HepG2 (cell line): ENCODE data around the gene ZBTB34. TPM values are rescaled to one million over a fixed set of nuclear protein-coding genes. Genes with fewer than 3 reads are reported as not detected.

Source experiments
- AGO1 ChIP-seq: fragments of 200-400 bp; formaldehyde crosslinking; IDR thresholded peaks from 2 replicates; pipeline ENCODE4 v1.6.1; 2017; ENCODE audit warnings: mild to moderate bottlenecking, low read depth, low read length, moderate library complexity; ENCODE audit not compliant: poor library complexity, severe bottlenecking
- ARNTL ChIP-seq: sonication (generic); formaldehyde crosslinking; IDR thresholded peaks from 2 replicates; pipeline ENCODE4 v1.4.0; 2020; ENCODE audit warnings: mild to moderate bottlenecking, missing genetic modification reagents
- BORCS8-MEF2B ChIP-seq: sonication (generic); formaldehyde crosslinking; IDR thresholded peaks from 2 replicates; pipeline ENCODE4 v1.8.0; 2022; ENCODE audit warnings: mild to moderate bottlenecking, missing genetic modification reagents
- EHMT2 ChIP-seq: fragments of 200-600 bp; sonication (generic); IDR thresholded peaks from 2 replicates; pipeline ENCODE4 v1.7.0; 2017; ENCODE audit warnings: antibody characterized with exemption, low read depth, low read length, borderline replicate concordance
- FOSL2 ChIP-seq: sonication (generic); formaldehyde crosslinking; IDR thresholded peaks from 2 replicates; pipeline ENCODE4 v1.4.0; 2020; ENCODE audit warnings: missing genetic modification reagents
- FOXJ3 ChIP-seq: sonication (generic); formaldehyde crosslinking; IDR thresholded peaks from 2 replicates; pipeline ENCODE4 v1.4.0; 2020; ENCODE audit warnings: missing genetic modification reagents, mild to moderate bottlenecking, borderline replicate concordance
- HMGXB4 ChIP-seq, 2 experiments: sonication (generic) in 1 of 2; formaldehyde crosslinking in 1 of 2; IDR thresholded peaks; 2 replicates each; pipeline versions ENCODE4 v1.4.0 to v1.6.1; 2018 to 2020; ENCODE audit warnings: missing genetic modification reagents in 2 of 2, borderline replicate concordance in 1 of 2, low read depth in 1 of 2, mild to moderate bottlenecking in 1 of 2, missing biosample characterization in 1 of 2
- POLR2AphosphoS2 ChIP-seq: IDR thresholded peaks from 2 replicates; pipeline ENCODE4 v1.6.1; 2011; ENCODE audit warnings: low read depth, low read length, improper control_type of control experiment
- REL ChIP-seq: sonication (generic); formaldehyde crosslinking; conservative IDR thresholded peaks from 2 replicates; pipeline ENCODE4 v1.8.0; 2022; ENCODE audit warnings: mild to moderate bottlenecking, missing genetic modification reagents, moderate library complexity
- SPEN ChIP-seq: sonication (generic); formaldehyde crosslinking; IDR thresholded peaks from 2 replicates; pipeline ENCODE4 v1.5.1; 2020; ENCODE audit warnings: low read depth, mild to moderate bottlenecking, missing genetic modification reagents
- ZC3H4 ChIP-seq: sonication (generic); formaldehyde crosslinking; IDR thresholded peaks from 2 replicates; pipeline ENCODE4 v1.4.0; 2020; ENCODE audit warnings: missing genetic modification reagents, borderline replicate concordance
- ZMAT5 ChIP-seq: sonication (generic); formaldehyde crosslinking; IDR thresholded peaks from 2 replicates; pipeline ENCODE4 v1.5.0; 2020; ENCODE audit warnings: mild to moderate bottlenecking, low read depth, missing genetic modification reagents, borderline replicate concordance
- ZNF30 ChIP-seq: sonication (generic); formaldehyde crosslinking; IDR thresholded peaks from 2 replicates; pipeline ENCODE4 v1.5.0; 2020; ENCODE audit warnings: mild to moderate bottlenecking, missing genetic modification reagents
- ZNF501 ChIP-seq: sonication (generic); formaldehyde crosslinking; IDR thresholded peaks from 2 replicates; pipeline ENCODE4 v1.5.1; 2020; ENCODE audit warnings: mild to moderate bottlenecking, moderate library complexity, missing genetic modification reagents
- ZNF558 ChIP-seq: sonication (generic); formaldehyde crosslinking; IDR thresholded peaks from 2 replicates; pipeline ENCODE4 v1.9.0; 2022; ENCODE audit warnings: mild to moderate bottlenecking, missing genetic modification reagents, borderline replicate concordance
- polyA plus RNA-seq, 8 experiments: library from polyadenylated mRNA; depleted of rRNA in 3 of 8; stranded (reverse) in 7 of 8; unstranded in 1 of 8; fragments of >200 nt; fragmentation: Illumina TruSeq in 4 of 8; extraction: Trizol in 4 of 8; gene quantifications; 2 replicates each; pipeline versions ENCODE4 v1.2.1 to v1.2.3, GENCODE V29; 2011 to 2016; ENCODE audit warnings: low read depth in 4 of 8, missing spikeins in 1 of 8, mixed read lengths in 1 of 8; ENCODE audit not compliant: insufficient read depth in 1 of 8
- total RNA-seq, 5 experiments: library from RNA; depleted of rRNA; stranded (reverse); fragments of >200 nt; fragmentation: Illumina TruSeq; extraction: Trizol; gene quantifications; 2 replicates each; pipeline ENCODE4 v1.2.3, GENCODE V29; 2016; ENCODE audit warnings: low read depth in 1 of 5
- TF ChIP-seq, protein P1 (sequence below): sonication (generic); formaldehyde crosslinking; IDR thresholded peaks from 2 replicates; pipeline ENCODE4 v1.4.0; 2020; ENCODE audit warnings: missing genetic modification reagents
- TF ChIP-seq, protein P2 (sequence below): IDR thresholded peaks from 2 replicates; pipeline ENCODE4 v1.6.1; 2016; ENCODE audit warnings: low read depth, control low read depth
- TF ChIP-seq, protein P3 (sequence below): sonication (generic); formaldehyde crosslinking; IDR thresholded peaks from 2 replicates; pipeline ENCODE4 v1.4.0; 2020; ENCODE audit warnings: missing genetic modification reagents, borderline replicate concordance
- TF ChIP-seq, protein P4 (sequence below): sonication (generic); formaldehyde crosslinking; IDR thresholded peaks from 2 replicates; pipeline ENCODE4 v1.5.0; 2020; ENCODE audit warnings: mild to moderate bottlenecking, missing genetic modification reagents

The ZBTB34 gene
- total and polyA plus RNA-seq, 2 of the 13 experiments (the other 11 are each of a cell fraction or from before 2014, with no cell fraction given) = 5.9 to 8.7 TPM

- TF ChIP-seq, protein P1, sequence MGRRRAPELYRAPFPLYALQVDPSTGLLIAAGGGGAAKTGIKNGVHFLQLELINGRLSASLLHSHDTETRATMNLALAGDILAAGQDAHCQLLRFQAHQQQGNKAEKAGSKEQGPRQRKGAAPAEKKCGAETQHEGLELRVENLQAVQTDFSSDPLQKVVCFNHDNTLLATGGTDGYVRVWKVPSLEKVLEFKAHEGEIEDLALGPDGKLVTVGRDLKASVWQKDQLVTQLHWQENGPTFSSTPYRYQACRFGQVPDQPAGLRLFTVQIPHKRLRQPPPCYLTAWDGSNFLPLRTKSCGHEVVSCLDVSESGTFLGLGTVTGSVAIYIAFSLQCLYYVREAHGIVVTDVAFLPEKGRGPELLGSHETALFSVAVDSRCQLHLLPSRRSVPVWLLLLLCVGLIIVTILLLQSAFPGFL = no peak
- TF ChIP-seq BORCS8-MEF2B (CRISPR knock-in tag) (no peak), ZNF558 (CRISPR knock-in tag) (no peak), FOXJ3 (CRISPR knock-in tag) (no peak), ZMAT5 (CRISPR knock-in tag) (no peak), POLR2AphosphoS2 (no peak), EHMT2 (no peak), ZC3H4 (CRISPR knock-in tag) (no peak), AGO1 (no peak), SPEN (no peak; the same call in 1 of the 2 replicates), FOSL2 (CRISPR knock-in tag) (no peak), HMGXB4 (CRISPR knock-in tag; IDR thresholded peaks at IDR 0.05; ENCODE audit: borderline replicate concordance in 1 of 2, low read depth in 1 of 2) (no peak), ZNF501 (no peak), ZNF30 (CRISPR knock-in tag) (no peak), REL (CRISPR knock-in tag) (no peak), ARNTL (CRISPR knock-in tag) (no peak)
- TF ChIP-seq, protein P2, sequence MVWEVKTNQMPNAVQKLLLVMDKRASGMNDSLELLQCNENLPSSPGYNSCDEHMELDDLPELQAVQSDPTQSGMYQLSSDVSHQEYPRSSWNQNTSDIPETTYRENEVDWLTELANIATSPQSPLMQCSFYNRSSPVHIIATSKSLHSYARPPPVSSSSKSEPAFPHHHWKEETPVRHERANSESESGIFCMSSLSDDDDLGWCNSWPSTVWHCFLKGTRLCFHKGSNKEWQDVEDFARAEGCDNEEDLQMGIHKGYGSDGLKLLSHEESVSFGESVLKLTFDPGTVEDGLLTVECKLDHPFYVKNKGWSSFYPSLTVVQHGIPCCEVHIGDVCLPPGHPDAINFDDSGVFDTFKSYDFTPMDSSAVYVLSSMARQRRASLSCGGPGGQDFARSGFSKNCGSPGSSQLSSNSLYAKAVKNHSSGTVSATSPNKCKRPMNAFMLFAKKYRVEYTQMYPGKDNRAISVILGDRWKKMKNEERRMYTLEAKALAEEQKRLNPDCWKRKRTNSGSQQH = no peak
- TF ChIP-seq, protein P3, sequence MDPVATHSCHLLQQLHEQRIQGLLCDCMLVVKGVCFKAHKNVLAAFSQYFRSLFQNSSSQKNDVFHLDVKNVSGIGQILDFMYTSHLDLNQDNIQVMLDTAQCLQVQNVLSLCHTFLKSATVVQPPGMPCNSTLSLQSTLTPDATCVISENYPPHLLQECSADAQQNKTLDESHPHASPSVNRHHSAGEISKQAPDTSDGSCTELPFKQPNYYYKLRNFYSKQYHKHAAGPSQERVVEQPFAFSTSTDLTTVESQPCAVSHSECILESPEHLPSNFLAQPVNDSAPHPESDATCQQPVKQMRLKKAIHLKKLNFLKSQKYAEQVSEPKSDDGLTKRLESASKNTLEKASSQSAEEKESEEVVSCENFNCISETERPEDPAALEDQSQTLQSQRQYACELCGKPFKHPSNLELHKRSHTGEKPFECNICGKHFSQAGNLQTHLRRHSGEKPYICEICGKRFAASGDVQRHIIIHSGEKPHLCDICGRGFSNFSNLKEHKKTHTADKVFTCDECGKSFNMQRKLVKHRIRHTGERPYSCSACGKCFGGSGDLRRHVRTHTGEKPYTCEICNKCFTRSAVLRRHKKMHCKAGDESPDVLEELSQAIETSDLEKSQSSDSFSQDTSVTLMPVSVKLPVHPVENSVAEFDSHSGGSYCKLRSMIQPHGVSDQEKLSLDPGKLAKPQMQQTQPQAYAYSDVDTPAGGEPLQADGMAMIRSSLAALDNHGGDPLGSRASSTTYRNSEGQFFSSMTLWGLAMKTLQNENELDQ = no peak
- TF ChIP-seq, protein P4, sequence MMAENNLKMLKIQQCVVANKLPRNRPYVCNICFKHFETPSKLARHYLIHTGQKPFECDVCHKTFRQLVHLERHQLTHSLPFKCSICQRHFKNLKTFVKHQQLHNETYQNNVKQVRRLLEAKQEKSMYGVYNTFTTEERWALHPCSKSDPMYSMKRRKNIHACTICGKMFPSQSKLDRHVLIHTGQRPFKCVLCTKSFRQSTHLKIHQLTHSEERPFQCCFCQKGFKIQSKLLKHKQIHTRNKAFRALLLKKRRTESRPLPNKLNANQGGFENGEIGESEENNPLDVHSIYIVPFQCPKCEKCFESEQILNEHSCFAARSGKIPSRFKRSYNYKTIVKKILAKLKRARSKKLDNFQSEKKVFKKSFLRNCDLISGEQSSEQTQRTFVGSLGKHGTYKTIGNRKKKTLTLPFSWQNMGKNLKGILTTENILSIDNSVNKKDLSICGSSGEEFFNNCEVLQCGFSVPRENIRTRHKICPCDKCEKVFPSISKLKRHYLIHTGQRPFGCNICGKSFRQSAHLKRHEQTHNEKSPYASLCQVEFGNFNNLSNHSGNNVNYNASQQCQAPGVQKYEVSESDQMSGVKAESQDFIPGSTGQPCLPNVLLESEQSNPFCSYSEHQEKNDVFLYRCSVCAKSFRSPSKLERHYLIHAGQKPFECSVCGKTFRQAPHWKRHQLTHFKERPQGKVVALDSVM (CRISPR knock-in tag) = peak; percentile 66; the same call in 1 of the 2 replicates
Measured at GRCh38 chr9:126914458-126915280, 54.2 kb downstream of the ZBTB34 start, which contains the start of gene RALGPS1 (continued).
